ENCODE results near the gene ZNF674. TPM values are rescaled to one million over a fixed set of nuclear protein-coding genes. Genes with fewer than 3 reads are reported as not detected.

The ZNF674 gene
- total RNA-seq (2014; rRNA removed; shearing (Covaris generic); ENCODE audit: low replicate concordance), result 5.5 and 6.4 TPM in 2 replicates

GRCh38 chrX:46545111-46546005 lies at the start of gene ZNF674:
Gene ZNF674, minus strand, starts transcription at chrX:46545421. Its CDS starts 3,334 bp downstream, at chrX:46542087.
- H3K9me3 ChIP-seq, result no peaks in the 10 kb centered on the region
- peaks cover 17% of the 10 kb centered on the region for H3K36me3 ChIP-seq
- DNase-seq, result peak; percentile 87
- no peaks in the 10 kb centered on the region for H3K27me3 ChIP-seq
- peak within 1 kb of the TSS; percentile 90 for H3K4me3 ChIP-seq

- DNase-seq, result no peak
- Histone ChIP-seq H3K9me3 (no peaks in the 10 kb centered on the region), H3K4me3 (no peak overlapping the region), H3K36me3 (no peaks in the 10 kb centered on the region), H3K27me3 (no peaks in the 10 kb centered on the region)
Observed at GRCh38 chrX:46589977-46590723, 44.9 kb upstream of the ZNF674 start.

- Histone ChIP-seq H3K4me3 (no peak overlapping the region), H3K27me3 (no peaks in the 10 kb centered on the region), H3K36me3 (no peaks in the 10 kb centered on the region), H3K9me3 (no peaks in the 10 kb centered on the region)
- peak; percentile 28 for DNase-seq
Observed at GRCh38 chrX:46588263-46588662, 43.0 kb upstream of the ZNF674 start.

- no peak for DNase-seq
- no peaks in the 10 kb centered on the region for H3K36me3 ChIP-seq
- H3K9me3 ChIP-seq, result no peaks in the 10 kb centered on the region
- no peaks in the 10 kb centered on the region for H3K27me3 ChIP-seq
- no peak overlapping the region for H3K4me3 ChIP-seq
Observed at GRCh38 chrX:46587753-46588171, 42.5 kb upstream of the ZNF674 start.

GRCh38 chrX:46587158-46587557 lies 41.9 kb upstream of the ZNF674 start:
- Histone ChIP-seq H3K36me3 (no peaks in the 10 kb centered on the region), H3K4me3 (no peak overlapping the region), H3K9me3 (no peaks in the 10 kb centered on the region), H3K27me3 (no peaks in the 10 kb centered on the region)
- peak; percentile 63 for DNase-seq

GRCh38 chrX:46584736-46585135 lies 39.5 kb upstream of the ZNF674 start:
- no peaks in the 10 kb centered on the region for H3K9me3 ChIP-seq
- no peak for DNase-seq

GRCh38 chrX:46582966-46583365 lies 37.7 kb upstream of the ZNF674 start:
- no peaks in the 10 kb centered on the region for H3K27me3 ChIP-seq
- DNase-seq, result peak; percentile 36
- no peak overlapping the region for H3K4me3 ChIP-seq
- no peaks in the 10 kb centered on the region for H3K9me3 ChIP-seq
- H3K36me3 ChIP-seq, result no peaks in the 10 kb centered on the region

More at GRCh38 chrX:46584736-46585135, 39.5 kb upstream of the ZNF674 start:
- Histone ChIP-seq H3K4me3 (no peak overlapping the region), H3K27me3 (no peaks in the 10 kb centered on the region), H3K36me3 (no peaks in the 10 kb centered on the region)

GRCh38 chrX:46582325-46582724 lies 37.1 kb upstream of the ZNF674 start:
- no peaks in the 10 kb centered on the region for H3K36me3 ChIP-seq
- no peaks in the 10 kb centered on the region for H3K27me3 ChIP-seq
- DNase-seq, result no peak
- no peak overlapping the region for H3K4me3 ChIP-seq
- no peaks in the 10 kb centered on the region for H3K9me3 ChIP-seq

- no peak for DNase-seq
- Histone ChIP-seq H3K9me3 (no peaks in the 10 kb centered on the region), H3K27me3 (no peaks in the 10 kb centered on the region), H3K36me3 (no peaks in the 10 kb centered on the region), H3K4me3 (no peak overlapping the region)
Observed at GRCh38 chrX:46580613-46581012, 35.4 kb upstream of the ZNF674 start.

GRCh38 chrX:46579250-46579649 lies 34.0 kb upstream of the ZNF674 start:
- no peaks in the 10 kb centered on the region for H3K36me3 ChIP-seq
- H3K9me3 ChIP-seq, result no peaks in the 10 kb centered on the region
- no peaks in the 10 kb centered on the region for H3K27me3 ChIP-seq
- H3K4me3 ChIP-seq, result no peak overlapping the region
- no peak for DNase-seq

GRCh38 chrX:46577221-46578005 lies 32.2 kb upstream of the ZNF674 start:
- H3K36me3 ChIP-seq, result no peaks in the 10 kb centered on the region
- H3K4me3 ChIP-seq, result no peak overlapping the region
- no peak for DNase-seq
- no peaks in the 10 kb centered on the region for H3K9me3 ChIP-seq
- H3K27me3 ChIP-seq, result no peaks in the 10 kb centered on the region

- no peak for DNase-seq
- Histone ChIP-seq H3K4me3 (no peak overlapping the region), H3K27me3 (no peaks in the 10 kb centered on the region), H3K36me3 (no peaks in the 10 kb centered on the region), H3K9me3 (no peaks in the 10 kb centered on the region)
Observed at GRCh38 chrX:46576458-46576857, 31.2 kb upstream of the ZNF674 start.

- no peak for DNase-seq
- Histone ChIP-seq H3K27me3 (no peaks in the 10 kb centered on the region), H3K36me3 (no peaks in the 10 kb centered on the region), H3K4me3 (no peak overlapping the region), H3K9me3 (no peaks in the 10 kb centered on the region)
Observed at GRCh38 chrX:46575991-46576392, 30.8 kb upstream of the ZNF674 start.

- no peaks in the 10 kb centered on the region for H3K9me3 ChIP-seq
- no peaks in the 10 kb centered on the region for H3K36me3 ChIP-seq
- H3K4me3 ChIP-seq, result no peak overlapping the region
- H3K27me3 ChIP-seq, result no peaks in the 10 kb centered on the region
- no peak for DNase-seq
Observed at GRCh38 chrX:46575586-46575985, 30.4 kb upstream of the ZNF674 start.

- Histone ChIP-seq H3K9me3 (no peaks in the 10 kb centered on the region), H3K36me3 (no peaks in the 10 kb centered on the region), H3K27me3 (no peaks in the 10 kb centered on the region), H3K4me3 (peak overlapping the region; percentile 56; the same call in 1 of the 2 replicates)
- DNase-seq, result no peak
Observed at GRCh38 chrX:46574774-46575381, 29.7 kb upstream of the ZNF674 start.

Data from MG63 (cell line).